GM18909 (cell line): ENCODE results near the gene MECP2.

Experiments used
- ATAC-seq: cut with Tn5 transposase; IDR thresholded peaks from one replicate; pipeline ENCODE4 v1.9.1; 2021; ENCODE audit warnings: mild to moderate bottlenecking; ENCODE audit not compliant: unreplicated experiment, poor library complexity

Gene MECP2

GRCh38 chrX:154039577-154039976 lies 57.9 kb downstream of the MECP2 start:
- no peak for ATAC-seq

DNA sequence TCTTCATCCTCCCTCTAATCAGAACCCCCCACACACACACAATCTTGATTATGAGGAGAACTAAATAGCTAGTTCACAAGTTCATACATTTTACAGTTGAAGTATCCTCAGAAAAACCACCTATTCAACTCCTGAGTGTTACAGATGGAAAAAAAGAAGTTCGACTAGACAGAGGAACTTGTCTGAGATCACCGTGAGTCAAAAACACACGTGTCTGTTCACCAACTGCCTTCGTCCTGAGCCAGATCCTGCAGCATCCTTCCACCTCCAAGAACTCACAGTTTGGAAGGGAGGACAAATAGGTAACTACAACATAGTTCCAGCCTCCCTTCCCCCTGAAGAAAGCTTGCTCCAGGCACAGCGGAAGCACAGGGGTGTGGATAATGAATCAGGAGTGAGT lies 58.9 kb downstream of the MECP2 start:
- no peak for ATAC-seq

GRCh38 chrX:154037754-154038153 lies 59.8 kb downstream of the MECP2 start:
- no peak for ATAC-seq

DNA sequence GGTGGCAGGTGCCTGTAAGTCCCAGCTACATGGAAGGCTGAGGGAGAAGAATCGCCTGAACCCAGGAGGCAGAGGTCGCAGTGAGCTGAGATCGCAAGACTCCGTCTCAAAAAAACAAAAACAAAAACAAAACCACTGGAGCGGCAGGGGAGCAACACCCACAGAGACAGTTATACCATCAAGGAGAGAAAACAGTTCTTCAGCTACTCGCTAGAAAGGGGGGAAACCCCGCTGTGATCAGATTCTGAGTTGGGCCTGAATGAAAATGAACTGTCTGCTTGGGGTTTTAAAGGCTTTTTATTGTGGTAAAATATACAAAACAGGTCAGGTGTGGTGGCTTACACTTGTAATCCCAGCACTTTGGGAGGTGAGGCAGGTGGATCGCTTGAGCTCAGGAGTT lies 61.0 kb downstream of the MECP2 start:
- no peak for ATAC-seq

- ATAC-seq, result no peak
Measured at GRCh38 chrX:154033848-154034247, 63.7 kb downstream of the MECP2 start.

- ATAC-seq, result no peak
Measured at GRCh38 chrX:154032653-154033052, 64.9 kb downstream of the MECP2 start.

- ATAC-seq, result no peak
Measured at GRCh38 chrX:154032160-154032559, 65.4 kb downstream of the MECP2 start.

- ATAC-seq, result no peak
Measured at GRCh38 chrX:154030715-154031305, 66.7 kb downstream of the MECP2 start.

GRCh38 chrX:154030266-154030665 lies 67.3 kb downstream of the MECP2 start:
- no peak for ATAC-seq

DNA sequence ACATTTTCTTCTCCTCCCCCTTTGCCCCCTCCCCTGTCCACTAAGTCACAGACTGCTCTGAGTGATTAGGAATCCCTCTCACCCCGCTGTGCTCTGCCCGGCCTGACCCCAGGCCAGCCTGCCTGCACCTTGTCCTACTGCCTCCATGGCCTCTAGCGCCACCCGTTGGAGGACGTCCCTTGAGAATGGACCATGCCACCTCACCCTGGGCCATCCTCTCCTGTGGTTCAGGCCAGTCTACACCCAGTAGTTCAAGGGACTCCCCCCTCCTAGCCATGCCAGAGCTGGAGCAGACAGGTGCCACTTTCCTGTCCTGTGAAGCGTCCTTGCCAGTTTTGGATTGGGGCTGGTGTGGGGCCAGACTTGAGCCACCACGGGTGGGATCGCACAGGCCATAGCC lies 68.1 kb downstream of the MECP2 start:
- ATAC-seq, result no peak

DNA sequence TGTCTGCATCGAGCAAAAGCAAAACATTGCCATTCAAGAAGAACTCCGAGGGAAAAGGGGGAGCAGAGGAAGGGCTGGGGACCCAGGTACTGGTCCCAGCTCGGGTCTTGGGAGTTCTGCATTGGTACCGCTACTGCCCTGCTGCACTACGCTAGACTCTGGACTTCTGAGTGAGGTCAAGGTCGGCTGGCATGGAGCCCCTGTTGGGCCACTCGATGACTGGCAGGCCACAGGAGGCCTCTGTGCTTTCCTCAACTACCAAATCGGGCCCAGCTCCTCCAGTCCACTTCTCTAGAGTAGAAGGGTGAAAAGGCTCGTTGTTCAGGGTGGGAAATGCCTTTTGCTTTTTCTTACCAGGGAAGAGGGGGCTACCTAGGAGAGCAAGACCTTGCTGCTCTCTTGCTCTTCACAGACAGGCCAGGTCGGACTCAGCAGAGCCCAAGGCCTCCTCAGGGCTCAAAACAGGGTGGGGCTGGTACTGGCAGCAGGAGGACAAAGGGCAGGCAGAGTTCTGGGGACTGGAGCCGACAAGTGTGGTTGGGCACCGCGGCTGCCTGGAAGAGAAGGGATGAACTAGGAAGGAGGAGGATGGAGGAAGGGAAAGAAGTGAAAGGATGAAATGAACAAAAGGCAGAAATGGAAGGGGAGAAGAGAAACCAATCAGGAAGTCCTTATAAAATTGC lies 68.9 kb downstream of the MECP2 start:
- ATAC-seq, result no peak

GRCh38 chrX:154027986-154028385 lies 69.5 kb downstream of the MECP2 start:
- ATAC-seq, result no peak

DNA sequence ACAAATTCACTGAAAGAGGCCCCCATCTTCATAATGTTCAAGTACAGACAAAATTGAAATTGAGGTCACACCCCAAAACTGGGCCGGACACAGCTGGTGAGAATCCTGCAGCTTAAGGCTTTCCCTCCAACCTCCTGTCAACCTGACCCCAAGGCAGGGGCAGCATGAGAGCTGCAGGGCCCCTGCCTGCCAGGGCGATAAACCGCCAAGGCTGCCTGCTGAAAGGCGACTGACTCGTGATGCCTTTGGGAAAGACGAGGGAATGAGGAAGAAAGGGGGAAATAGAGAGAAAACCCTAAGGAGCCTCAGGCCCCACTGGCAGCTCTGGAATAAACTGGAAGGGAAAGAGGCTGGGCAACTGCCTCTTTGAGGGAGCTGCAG lies 70.5 kb downstream of the MECP2 start:
- no peak for ATAC-seq

GRCh38 chrX:154026136-154027021 lies 71.1 kb downstream of the MECP2 start:
- ATAC-seq, result no peak

- no peak for ATAC-seq
Measured at GRCh38 chrX:154025230-154025629, 72.3 kb downstream of the MECP2 start.

DNA sequence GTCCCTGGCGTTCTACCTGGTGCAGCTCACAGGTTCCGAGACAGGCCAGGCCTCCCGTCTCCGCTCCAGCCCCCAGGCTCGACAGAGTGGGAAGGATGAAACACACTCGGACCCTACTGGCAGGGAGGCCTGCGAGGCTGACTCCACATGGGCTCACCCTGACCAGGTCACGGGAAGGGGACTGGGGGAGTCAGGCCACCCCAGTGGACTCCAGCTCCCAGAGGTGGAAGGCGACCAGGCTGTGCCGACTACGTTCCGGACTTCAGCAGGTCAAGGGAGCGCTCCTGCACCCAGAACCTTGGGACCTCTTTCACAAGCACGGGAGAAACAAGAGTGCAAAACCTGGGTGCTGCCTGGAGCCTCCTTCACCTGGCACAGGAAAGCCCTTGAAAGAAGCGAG lies 73.2 kb downstream of the MECP2 start:
- ATAC-seq, result no peak

- ATAC-seq, result no peak
Measured at GRCh38 chrX:154023276-154024000, 74.1 kb downstream of the MECP2 start.

GRCh38 chrX:154022108-154022507 lies 75.4 kb downstream of the MECP2 start:
- ATAC-seq, result no peak

DNA sequence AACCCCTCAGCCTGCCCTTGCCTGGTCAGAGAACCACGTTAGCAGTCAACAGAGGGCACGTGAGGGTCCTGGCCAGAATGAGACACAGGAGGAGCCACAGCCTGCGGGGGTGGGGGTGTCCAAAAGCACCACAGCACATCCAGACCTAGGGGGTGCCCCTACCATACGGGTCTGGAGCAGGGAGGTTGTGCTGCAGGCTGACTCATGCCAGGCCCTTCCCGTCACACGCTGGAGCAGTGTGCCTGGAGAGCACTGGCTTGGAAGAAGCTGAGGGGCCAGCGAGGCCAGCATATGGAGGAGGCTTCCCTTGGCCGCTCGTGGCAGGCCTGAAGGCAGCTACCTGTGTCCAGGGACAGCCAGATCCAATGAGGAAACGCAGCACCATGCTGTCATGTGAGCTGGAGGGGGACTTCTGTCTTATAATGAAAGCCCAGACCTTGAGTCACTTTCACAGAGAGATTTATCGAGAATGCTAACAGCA lies 76.3 kb downstream of the MECP2 start:
- ATAC-seq, result no peak

DNA sequence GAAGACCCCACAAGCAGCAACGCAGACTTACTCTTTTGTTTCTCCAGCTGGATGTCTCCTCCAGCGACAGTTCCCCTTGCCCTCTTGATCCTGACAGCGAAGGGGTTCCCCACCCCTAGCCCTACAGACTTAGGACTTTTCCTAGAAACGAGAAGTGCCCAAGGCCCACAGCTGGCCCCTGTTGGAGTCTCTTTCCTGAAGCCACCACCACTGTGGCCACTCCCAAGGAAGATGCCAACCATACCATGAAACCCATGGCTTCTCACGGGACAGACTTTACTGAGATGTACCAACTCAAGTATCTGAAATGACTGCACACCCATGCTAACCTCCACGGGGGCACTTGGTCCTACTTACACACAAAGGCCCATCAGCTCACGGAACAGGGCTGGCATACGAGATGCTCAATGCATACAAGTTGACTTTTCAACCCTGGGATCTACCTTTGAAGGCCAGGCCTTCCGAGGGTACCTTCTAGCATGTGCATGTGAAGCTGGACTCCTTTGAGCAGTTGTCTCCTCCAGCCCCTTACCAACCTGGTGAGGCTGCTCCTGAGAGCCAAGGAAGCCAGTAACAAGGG lies 76.9 kb downstream of the MECP2 start:
- no peak for ATAC-seq
